ENCODE data around the gene TMEM95. TPM values are rescaled to one million over a fixed set of nuclear protein-coding genes. Genes with fewer than 3 reads are reported as not detected.
A peak's percentile ranks its signal among the peaks of the same experiment; 100 is the strongest.

The TMEM95 gene
- total and polyA plus RNA-seq, 10 of the 15 experiments (the other 5 are each of a cell fraction or from before 2014, with no cell fraction given) = 0.05 to 0.28 TPM; not detected in 8

DNA sequence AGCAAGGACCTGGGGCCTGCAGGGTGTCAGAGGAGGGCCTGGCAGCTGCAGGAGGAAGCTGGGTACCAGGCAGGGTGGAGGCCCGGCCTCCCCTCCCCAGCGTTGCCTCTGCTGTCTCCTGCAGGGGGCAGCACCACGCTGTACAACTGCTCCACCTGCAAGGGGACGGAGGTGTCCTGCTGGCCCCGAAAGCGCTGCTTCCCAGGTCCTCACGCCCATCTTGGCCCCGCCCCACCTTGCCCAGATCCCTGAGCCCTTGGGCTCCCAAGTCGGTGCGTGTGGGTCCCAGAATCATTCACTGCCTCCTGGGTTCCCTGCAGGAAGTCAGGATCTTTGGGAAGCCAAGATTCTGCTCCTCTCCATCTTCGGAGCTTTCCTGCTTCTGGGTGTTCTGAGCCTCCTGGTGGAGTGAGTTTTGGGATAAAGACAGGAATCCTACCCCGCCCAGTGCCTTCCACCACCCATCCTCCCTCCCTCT lies 1.2 kb downstream of the TMEM95 start (continued):
- TF ChIP-seq NFXL1 (IDR thresholded peaks at IDR 0.05; ENCODE audit: borderline replicate concordance) = no peak
- no peak for TF ChIP-seq STAT3 (IDR thresholded peaks at IDR 0.05; ENCODE audit: low read depth, low read length)
- TF ChIP-seq NFYB (IDR thresholded peaks at IDR 0.05; ENCODE audit: insufficient read depth, low read depth, low read length) = no peak
- no peak for TF ChIP-seq RAD51 (IDR thresholded peaks at IDR 0.05)
- TF ChIP-seq CBX3 (IDR thresholded peaks at IDR 0.05; ENCODE audit: borderline replicate concordance, low read depth) = no peak
- no peak for TF ChIP-seq MYC (IDR thresholded peaks at IDR 0.05; ENCODE audit: insufficient read depth, insufficient read length, insufficient replicate concordance, low read length, severe bottlenecking)
- TF ChIP-seq CHD4 (IDR thresholded peaks at IDR 0.05) = no peak
- TF ChIP-seq ZBTB11 (CRISPR knock-in tag; IDR thresholded peaks at IDR 0.05) = no peak
- no peak for TF ChIP-seq NFYA (IDR thresholded peaks at IDR 0.05; ENCODE audit: borderline replicate concordance, low read depth, low read length)
- no peak for TF ChIP-seq MTA3 (IDR thresholded peaks at IDR 0.05; ENCODE audit: borderline replicate concordance, low read length)
- TF ChIP-seq, protein P1, sequence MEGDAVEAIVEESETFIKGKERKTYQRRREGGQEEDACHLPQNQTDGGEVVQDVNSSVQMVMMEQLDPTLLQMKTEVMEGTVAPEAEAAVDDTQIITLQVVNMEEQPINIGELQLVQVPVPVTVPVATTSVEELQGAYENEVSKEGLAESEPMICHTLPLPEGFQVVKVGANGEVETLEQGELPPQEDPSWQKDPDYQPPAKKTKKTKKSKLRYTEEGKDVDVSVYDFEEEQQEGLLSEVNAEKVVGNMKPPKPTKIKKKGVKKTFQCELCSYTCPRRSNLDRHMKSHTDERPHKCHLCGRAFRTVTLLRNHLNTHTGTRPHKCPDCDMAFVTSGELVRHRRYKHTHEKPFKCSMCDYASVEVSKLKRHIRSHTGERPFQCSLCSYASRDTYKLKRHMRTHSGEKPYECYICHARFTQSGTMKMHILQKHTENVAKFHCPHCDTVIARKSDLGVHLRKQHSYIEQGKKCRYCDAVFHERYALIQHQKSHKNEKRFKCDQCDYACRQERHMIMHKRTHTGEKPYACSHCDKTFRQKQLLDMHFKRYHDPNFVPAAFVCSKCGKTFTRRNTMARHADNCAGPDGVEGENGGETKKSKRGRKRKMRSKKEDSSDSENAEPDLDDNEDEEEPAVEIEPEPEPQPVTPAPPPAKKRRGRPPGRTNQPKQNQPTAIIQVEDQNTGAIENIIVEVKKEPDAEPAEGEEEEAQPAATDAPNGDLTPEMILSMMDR (IDR thresholded peaks at IDR 0.05 in 2 of 3, conservative IDR thresholded peaks at IDR 0.05 in 1 of 3; ENCODE audit: control insufficient read depth in 2 of 3, extremely low read depth in 1 of 3, insufficient read depth in 1 of 3, low read depth in 3 of 3, low read length in 3 of 3) = peak; percentile 92 to 96 (median 93); a peak in 5 of 6 replicates
- no peak for TF ChIP-seq RCOR1 (conservative IDR thresholded peaks at IDR 0.05; ENCODE audit: low read depth, low read length)
- no peak for TF ChIP-seq YBX1 (IDR thresholded peaks at IDR 0.05)
- TF ChIP-seq, protein P2, sequence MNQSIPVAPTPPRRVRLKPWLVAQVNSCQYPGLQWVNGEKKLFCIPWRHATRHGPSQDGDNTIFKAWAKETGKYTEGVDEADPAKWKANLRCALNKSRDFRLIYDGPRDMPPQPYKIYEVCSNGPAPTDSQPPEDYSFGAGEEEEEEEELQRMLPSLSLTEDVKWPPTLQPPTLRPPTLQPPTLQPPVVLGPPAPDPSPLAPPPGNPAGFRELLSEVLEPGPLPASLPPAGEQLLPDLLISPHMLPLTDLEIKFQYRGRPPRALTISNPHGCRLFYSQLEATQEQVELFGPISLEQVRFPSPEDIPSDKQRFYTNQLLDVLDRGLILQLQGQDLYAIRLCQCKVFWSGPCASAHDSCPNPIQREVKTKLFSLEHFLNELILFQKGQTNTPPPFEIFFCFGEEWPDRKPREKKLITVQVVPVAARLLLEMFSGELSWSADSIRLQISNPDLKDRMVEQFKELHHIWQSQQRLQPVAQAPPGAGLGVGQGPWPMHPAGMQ (IDR thresholded peaks at IDR 0.05; ENCODE audit: borderline replicate concordance) = no peak
- TF ChIP-seq TCF12 (IDR thresholded peaks at IDR 0.05; ENCODE audit: low read depth, low read length) = peak; percentile 76
- TF ChIP-seq ZNF207 (IDR thresholded peaks at IDR 0.05; ENCODE audit: borderline replicate concordance) = 0 out of 2 replicates have a peak, but pooled peaks have one; percentile 42
- TF ChIP-seq, protein P3, sequence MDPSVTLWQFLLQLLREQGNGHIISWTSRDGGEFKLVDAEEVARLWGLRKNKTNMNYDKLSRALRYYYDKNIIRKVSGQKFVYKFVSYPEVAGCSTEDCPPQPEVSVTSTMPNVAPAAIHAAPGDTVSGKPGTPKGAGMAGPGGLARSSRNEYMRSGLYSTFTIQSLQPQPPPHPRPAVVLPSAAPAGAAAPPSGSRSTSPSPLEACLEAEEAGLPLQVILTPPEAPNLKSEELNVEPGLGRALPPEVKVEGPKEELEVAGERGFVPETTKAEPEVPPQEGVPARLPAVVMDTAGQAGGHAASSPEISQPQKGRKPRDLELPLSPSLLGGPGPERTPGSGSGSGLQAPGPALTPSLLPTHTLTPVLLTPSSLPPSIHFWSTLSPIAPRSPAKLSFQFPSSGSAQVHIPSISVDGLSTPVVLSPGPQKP (IDR thresholded peaks at IDR 0.05; ENCODE audit: low read depth, low read length) = no peak
- no peak for TF ChIP-seq BMI1 (IDR thresholded peaks at IDR 0.05; ENCODE audit: borderline replicate concordance)
- peak; percentile 68; the same call in 1 of the 2 replicates for TF ChIP-seq GATAD2B (conservative IDR thresholded peaks at IDR 0.05; ENCODE audit: low read depth)
- peak; percentile 54; the same call in 1 of the 2 replicates for TF ChIP-seq RB1 (IDR thresholded peaks at IDR 0.05; ENCODE audit: borderline replicate concordance)
- TF ChIP-seq BACH1 (IDR thresholded peaks at IDR 0.05; ENCODE audit: borderline replicate concordance) = 0 out of 2 replicates have a peak, but pooled peaks have one; percentile 28
- TF ChIP-seq BRCA1 (IDR thresholded peaks at IDR 0.05; ENCODE audit: low read depth, low read length) = no peak
- no peak for TF ChIP-seq ZZZ3 (IDR thresholded peaks at IDR 0.05; ENCODE audit: control insufficient read depth, insufficient read length, low read depth)

All from GM12878 (cell line).